Body of pancreas (tissue), 4 donors: ENCODE results near the gene LIPN.

Source experiments
- CTCF ChIP-seq, 7 experiments: fragments of 450-650 bp in 4 of 7; fragments of 200-600 bp in 3 of 7; sonication (generic) in 3 of 7; IDR thresholded peaks; one replicate each; pipeline ENCODE4 v1.5.1; 2016 to 2019; ENCODE audit warnings: antibody characterized with exemption in 7 of 7
- POLR2A ChIP-seq, 3 donors: fragments of 450-650 bp; IDR thresholded peaks; one replicate each; pipeline ENCODE4 v1.6.1; 2016; ENCODE audit warnings: antibody characterized with exemption in 3 of 3, mild to moderate bottlenecking in 2 of 3

- TF ChIP-seq CTCF (IDR thresholded peaks at IDR 0.05): no peak
- TF ChIP-seq POLR2A (IDR thresholded peaks at IDR 0.05): no peak
These were observed 24.2 kb upstream of the LIPN start for GRCh38 chr10:88735661-88736060.
